ENCODE results near the gene TRMT112.
A peak's percentile ranks its signal among the peaks of the same experiment; 100 is the strongest.

The TRMT112 gene

DNA sequence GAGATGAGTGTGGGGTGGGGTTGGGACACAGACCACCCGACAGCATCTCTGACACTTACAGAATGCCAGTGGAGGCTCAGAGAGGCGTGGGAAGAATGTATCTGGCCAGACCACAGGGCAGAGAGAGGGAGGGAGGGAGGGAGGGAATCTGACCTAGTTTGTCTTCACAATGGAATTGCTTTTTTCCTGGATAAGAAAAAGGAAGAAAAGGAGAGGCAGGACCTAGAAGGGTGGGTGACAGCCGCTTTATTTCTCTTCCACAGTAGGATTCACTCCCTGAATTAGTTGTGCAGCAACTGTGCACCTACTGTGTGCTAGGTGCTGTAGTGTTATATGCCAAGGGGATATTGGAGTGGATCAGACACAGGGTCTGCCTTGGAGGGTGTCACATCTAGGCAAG, 22.6 kb downstream of the TRMT112 start:
- DNase-seq (ENCODE audit: low read depth in 2 of 3, low spot score in 1 of 3), result no peak

DNA sequence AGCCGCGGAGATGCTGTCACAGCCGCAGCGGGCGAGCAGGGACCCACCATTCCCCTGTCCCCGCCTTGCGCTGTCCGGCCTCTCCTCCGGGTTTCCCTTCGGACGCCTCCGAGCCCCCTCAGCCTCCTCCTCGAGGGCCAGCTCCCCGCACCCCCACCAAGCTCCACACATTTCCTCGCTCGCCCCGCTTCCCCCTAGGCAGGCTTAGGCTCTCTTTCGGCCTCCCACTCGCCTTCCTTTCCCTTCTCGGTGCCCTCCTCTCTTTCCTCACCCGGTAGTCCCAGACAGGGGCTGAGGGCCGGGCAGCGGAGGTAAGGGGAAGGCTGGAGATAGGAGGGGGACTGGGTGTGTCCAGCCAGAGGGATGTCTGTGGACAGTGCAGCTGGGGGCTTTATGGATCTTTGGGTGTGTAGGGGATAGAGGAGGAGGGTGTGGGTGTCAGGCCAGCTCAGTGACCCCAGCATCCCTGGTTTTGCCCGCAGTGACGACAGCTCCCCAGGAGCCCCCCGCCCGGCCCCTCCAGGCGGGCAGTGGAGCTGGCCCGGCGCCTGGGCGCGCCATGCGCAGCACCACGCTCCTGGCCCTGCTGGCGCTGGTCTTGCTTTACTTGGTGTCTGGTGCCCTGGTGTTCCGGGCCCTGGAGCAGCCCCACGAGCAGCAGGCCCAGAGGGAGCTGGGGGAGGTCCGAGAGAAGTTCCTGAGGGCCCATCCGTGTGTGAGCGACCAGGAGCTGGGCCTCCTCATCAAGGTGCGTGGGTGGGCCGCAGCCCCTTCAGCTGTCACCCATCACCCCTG, 24.7 kb downstream of the TRMT112 start:
- no peak for DNase-seq (ENCODE audit: low read depth in 2 of 3, low spot score in 1 of 3)

DNA sequence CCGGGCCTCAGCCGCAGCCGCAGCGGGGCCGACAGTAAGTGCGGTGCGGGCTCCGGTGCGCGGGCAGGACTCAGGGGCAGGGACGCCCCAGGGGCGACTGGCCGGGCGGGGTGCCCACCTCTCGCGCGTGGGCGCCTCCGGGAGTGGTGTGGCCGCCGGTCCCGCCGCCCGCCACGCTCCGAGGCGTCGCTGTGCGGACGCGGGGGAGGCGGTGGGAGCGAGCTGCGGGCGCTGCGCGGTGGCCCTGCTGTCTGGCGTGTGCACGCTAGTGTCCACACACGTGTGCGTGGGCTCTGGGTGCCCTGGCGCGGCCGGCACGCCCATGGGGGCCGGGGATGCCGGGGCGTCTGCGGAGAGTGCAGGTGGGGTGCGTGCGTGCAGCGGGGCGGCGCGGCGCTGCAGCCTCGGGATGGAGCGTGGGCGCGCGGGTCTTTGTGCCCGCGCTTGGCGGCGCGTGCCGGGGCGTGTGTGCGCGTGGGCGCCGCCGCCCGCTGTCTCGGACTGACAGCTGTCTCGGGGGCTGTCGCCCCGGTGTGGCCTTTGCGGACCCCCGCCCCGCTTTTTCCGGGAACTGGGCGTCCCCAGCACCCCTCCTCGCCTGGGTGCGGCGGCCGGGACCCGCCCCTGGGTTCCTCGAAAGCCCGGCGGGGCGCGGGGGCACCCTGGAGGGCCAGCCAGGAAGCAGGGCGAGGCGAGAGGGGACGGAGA, 25.5 kb downstream of the TRMT112 start:
- no peak for DNase-seq (ENCODE audit: low read depth in 2 of 3, low spot score in 1 of 3)

DNA sequence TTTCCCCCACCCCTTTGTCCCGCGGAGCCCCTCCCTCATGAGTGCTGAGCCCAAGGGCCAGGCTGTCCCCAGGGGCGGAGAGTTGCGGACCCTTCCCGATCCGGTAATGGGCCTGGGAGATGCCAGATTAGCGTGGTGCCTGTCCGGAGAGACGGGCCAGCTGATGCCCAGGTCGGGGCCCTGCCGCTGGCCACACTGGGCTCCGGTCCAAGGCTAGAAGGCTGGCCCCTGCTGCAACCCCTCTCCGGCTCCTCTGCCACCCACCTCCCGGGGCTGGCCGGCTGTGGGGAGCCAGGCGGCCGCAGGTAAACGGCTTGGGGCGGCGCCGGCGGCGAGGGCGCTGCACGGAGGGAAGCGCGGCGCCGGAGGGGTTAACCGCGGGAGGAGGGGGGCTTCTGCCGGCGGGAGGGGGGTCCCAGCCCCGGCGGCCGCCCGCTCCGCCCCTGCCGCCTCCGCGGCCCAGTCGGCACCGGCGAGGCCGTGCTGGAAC, 26.1 kb downstream of the TRMT112 start, which contains the start of gene KCNK4:
TSS of gene KCNK4 (plus strand) at position 41 of the 490 bp plus-strand sequence. CDS start 1,717 bp downstream, outside the sequence.
- no peak for DNase-seq (ENCODE audit: low read depth in 2 of 3, low spot score in 1 of 3)

DNA sequence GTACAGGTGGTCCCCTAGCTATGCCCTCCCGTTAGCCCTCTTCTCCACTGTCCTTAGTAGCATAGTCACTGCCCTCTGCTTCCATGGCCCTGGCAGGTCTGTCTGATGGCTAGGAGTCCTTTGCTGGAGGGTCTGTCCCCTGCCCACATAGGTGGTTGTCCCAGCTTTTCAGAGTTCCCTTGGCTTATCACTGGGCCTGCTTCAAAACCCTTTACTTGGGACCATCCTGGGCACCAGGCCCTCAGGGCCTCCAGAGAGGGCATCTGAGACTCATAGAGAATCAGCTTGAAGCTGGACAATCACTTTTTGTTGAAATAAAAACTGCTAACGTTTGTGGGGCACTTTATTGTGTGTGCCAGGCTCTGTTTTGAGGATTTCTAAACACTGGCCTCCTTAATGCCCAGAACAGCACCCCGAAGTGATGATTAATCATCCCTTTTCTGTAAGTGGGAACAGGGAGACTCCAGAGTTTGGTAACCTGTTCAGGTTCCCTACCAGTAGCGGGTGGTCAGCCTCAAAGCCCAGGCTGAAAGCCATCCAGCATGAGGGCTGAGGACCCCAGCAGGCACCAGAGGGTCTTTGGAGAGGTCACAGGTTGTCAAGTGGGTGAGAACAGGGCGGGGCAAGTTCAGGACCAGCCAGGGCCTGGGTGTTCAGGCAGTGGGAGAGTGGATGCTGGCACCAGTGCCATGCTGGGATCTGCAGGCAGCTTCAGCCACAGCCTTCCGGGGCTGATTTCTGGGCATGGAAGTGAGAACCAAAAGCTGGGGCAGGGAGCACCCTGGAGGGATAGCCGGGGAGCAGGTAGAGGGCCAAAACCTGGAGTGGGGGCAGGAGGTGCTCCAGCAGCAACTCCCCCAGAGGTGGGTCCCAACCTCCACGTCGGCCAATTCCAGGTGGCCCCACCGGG, 26.8 kb downstream of the TRMT112 start:
- no peak for DNase-seq (ENCODE audit: low read depth in 2 of 3, low spot score in 1 of 3)

DNA sequence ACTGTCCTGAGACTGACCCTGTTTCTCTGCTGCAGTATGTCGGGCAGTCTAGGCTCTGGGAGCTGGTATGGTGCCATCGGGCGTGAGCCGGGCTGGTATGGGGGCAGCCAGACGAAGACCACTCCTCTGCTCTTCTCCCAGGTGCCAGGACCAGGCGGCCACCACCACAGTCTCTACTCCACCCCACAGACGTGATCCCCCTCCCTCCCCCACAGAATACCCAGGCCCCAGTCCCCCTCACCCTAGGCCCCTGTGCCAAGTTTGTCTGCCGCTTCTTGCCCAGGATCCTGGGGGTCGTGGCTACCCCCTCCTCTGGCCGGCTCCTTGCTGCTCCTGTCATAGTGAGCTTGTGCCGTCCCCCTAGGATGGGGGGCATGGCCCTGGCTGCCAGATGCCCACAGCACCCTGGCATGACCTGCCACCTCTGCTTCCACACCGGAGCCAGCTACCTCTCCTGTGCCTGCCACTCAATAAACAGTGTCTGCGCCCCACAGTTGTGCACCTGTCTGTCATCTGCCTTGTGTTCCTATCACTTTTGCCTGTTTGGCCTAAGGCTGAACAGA, 28.3 kb downstream of the TRMT112 start:
- no peak for DNase-seq (ENCODE audit: low read depth in 2 of 3, low spot score in 1 of 3)

DNA sequence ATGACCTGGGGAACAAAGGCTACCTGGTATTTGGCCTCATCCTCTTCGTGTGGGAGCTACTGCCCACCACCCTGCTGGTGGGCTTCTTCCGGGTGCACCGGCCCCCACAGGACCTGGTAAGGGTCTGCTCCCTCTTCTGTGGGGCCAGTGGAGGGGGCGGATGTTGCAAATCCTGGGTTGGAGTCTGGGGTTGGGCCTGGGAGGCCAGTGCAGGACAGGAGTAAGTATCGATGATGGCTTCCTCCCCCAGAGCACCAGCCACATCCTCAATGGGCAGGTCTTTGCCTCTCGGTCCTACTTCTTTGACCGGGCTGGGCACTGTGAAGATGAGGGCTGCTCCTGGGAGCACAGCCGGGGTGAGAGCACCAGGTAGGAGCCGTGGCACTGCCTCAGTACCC, 29.0 kb downstream of the TRMT112 start:
- DNase-seq (ENCODE audit: low read depth in 2 of 3, low spot score in 1 of 3), result no peak

DNA sequence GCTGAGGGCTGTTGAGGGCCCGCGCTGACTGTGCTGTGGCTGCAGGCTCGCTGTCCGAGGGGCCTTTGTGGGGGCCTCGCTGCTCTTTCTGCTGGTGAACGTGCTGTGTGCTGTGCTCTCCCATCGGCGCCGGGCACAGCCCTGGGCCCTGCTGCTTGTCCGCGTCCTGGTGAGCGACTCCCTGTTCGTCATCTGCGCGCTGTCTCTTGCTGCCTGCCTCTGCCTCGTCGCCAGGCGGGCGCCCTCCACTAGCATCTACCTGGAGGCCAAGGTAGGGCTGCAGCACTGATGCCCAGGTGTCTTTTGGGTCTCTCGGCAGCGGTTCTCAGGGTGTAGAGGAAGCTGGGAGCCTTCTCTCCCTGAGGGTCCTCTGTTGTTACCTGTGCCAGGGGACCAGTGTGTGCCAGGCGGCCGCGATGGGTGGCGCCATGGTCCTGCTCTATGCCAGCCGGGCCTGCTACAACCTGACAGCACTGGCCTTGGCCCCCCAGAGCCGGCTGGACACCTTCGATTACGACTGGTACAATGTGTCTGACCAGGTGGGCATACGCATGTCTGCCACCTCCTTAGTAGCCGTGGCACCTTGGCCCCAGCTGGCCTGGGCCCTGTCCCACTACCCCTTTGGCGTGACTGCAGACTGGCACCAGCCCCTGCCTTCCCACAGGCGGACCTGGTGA, 29.5 kb downstream of the TRMT112 start:
- DNase-seq (ENCODE audit: low read depth in 2 of 3, low spot score in 1 of 3), result no peak

DNA sequence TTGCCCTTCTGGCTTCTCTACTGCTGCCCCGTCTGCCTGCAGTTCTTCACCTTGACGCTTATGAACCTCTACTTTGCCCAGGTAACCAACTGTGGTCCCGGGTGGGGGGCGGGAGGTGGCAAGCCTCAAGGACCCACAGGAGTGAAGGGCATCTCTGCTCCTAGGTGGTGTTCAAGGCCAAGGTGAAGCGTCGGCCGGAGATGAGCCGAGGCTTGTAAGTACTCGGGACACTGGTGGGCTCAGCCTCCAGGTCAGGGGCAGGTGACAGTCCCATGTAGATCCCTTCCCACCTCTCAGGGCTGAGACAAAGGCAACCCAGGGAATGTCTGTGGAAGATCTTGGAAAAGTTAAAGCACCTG, 30.6 kb downstream of the TRMT112 start:
- DNase-seq (ENCODE audit: low read depth in 2 of 3, low spot score in 1 of 3), result no peak

DNA sequence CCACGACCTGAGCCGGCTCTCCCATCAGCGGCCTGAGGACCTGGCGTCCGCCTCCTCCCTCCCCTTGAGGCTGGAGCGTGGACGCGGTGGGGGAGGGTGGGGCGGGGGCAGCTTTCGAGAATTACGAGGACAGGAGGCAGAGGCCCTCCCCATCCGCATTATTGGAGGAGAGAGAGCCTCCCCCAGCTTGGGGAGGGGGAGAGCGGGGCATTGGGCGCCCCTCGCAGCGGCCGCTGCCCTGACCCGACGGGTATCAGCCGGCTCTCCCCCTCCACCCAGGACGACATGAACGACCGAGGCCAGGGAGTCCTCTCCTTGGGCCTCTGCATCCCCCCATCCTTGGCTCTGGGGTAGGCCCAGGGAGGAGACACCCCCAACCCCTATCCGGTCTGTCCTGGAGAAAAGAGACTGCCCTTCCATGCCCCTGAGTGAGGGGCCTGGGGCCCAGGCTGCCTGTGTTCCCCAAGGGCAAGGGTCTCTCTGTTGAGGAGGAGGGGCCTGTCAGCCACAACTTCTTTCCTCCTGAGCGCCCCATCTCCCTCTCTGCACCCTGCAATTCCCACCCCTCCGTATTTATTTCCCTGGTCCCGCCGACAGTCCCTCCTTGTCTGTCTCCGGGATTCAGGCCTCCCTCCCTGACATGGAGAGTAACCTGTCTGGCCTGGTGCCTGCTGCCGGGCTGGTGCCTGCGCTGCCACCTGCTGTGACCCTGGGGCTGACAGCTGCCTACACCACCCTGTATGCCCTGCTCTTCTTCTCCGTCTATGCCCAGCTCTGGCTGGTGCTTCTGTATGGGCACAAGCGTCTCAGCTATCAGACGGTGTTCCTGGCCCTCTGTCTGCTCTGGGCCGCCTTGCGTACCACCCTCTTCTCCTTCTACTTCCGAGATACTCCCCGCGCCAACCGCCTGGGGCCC, 31.2 kb downstream of the TRMT112 start:
- no peak for DNase-seq (ENCODE audit: low read depth in 2 of 3, low spot score in 1 of 3)

DNA sequence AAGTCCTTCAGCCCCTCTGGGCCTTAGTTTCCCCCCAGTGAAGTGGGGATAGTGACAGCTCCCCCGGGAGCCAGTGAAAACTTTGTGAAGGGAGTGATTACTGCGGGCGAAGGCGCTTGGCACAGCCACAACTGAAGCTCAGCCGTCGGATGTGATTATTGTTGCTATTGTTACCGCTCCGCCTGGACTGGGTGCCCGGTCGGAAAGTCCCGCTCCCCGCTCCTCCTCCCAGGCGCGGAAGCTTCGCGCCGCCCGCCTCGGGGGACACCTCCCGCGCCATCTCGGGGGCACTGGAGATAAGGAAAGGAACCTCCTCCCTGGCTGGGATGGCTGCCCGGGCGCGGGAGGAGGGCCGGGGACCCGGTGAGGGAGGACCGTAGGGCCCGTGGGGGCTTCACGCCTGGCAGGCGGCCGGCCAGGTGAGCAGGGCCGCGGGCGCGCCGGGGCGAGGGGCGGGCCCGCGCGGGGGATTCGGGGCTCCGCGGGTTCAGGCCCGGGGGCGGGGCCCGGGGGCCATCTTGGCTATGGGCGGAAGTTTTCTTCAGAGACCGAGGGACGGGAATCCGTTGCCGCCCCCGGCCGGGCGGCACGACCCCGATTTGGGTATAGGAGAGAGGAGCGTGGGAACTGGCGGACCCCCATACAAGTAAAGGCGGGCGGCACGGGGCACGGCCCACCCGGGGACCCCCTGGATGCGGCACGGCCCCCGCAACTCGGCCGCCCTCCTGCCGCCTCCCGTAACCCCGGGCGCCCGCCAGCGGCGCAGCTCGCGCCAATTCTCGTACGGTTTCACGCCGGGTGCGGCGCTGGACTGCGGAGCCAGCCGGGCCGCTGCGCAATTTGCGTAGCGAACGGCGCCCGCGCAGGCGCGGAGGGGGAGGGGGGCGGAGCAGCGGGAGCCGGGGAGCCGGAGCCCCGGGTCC, 32.1 kb downstream of the TRMT112 start, which contains the start of gene GPR137:
TSS of gene GPR137 (plus strand) at position 887 of the 923 bp plus-strand sequence. CDS start 677 bp downstream, outside the sequence.
- peak; percentile 73 to 95 (median 87) for DNase-seq (ENCODE audit: low read depth in 2 of 3, low spot score in 1 of 3)

DNA sequence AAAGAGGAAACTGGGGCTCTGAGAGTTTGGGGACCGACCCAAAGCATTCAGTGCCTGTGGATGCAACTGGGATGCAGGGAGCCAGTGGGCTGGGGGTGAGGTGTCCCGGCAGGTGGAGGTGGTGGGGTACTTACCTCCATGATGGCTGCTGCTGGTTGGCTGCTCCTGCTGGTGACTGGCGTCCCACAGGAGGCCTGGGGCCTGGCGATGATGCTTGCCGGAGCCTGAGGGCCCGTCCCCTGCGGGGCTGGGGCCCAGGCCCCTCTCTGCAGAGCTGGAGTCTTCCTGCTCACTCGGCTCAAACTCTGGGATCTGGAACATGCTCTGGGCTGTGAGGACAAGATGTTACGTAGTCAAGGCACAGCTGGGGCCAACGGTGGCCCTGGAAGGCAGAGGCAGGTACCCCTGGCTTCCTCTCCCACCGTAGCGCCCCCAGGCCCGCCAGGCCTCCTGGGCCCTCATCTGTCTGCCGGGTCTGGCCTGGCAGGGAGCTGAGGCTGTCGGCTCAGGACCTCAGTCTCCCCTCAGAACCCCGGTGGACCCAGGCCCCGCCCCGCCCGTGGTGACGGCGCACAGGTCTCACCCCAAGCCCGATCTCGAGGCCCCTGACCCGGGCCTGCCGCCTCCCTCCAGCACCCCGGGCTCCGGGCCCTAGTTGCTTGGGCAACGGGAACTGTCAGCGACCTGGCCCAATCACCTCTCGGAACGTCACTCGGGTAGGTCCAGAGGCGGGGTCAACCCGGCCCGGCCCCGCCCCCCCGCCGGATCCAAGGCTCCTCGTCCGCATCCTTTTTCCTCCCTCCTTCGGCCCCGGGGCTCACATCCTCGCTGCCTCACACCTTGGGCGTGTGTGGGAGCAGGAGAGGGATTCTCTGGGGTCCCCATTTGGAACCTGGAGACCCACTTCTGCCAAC, 33.1 kb downstream of the TRMT112 start, which contains the start of gene BAD:
TSS of gene BAD (minus strand) at position 618 of the 914 bp plus-strand sequence. CDS start at position 321, 297 bp downstream.
- peak; percentile 89 to 92 (median 91) for DNase-seq (ENCODE audit: low read depth in 2 of 3, low spot score in 1 of 3)

DNA sequence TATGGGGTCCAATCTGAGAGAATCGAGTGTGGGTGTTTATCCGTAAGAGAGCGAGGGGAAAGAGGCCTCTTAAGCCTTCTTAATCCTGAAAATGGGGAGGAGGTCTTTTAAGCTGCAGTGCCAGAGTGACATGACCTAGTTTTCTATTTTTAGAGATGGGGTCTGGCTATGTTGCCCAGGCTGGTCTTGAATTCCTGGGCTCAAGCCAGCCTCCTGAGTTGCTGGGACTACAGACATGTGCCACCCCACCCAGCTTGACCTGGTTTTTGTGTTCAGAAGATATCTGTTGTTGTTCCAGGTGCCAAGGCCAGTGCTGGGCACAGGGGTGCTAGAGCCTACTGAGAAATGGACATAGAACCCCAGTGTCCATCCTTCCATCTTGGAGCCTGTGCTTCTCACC, 34.3 kb downstream of the TRMT112 start:
- no peak for DNase-seq (ENCODE audit: low read depth in 2 of 3, low spot score in 1 of 3)

DNA sequence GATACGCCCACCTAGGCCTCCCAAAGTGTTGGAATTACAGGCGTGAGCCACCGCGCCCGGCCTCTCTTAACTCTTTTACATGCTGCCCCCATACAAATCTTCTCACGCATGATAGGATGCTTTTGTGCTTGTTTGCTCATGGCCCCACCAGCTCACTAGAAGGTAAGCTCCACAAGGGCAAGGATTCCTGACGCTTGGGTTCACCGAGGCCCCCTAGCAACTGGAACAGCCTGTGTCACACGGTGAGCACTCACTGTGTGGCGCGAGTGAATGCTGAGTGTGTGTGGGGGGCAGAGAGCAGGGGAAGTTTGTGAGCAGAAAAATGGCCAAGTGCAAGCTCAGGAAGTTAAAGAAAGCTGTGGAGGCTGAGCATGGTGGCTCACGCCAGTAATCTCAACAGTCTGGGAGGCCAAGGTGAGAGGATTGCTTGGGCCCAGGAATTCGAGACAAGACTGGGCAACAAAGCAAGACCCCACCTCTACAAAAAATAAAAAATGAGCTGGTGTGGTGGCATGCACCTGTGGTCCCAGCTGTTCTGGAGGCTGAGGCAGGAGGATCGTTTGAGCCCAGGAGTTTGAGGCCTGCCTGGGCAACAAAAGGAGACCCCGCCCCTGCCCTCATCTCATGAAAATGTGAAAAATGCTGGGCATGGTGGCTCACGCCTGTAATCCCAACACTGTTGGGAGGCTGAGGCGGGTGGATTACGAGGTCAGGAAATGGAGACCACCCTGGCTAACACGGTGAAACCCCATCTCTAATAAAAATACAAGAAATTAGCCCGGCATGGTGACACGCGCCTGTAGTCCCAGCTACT, 35.2 kb downstream of the TRMT112 start:
- DNase-seq (ENCODE audit: low read depth in 2 of 3, low spot score in 1 of 3), result no peak

DNA sequence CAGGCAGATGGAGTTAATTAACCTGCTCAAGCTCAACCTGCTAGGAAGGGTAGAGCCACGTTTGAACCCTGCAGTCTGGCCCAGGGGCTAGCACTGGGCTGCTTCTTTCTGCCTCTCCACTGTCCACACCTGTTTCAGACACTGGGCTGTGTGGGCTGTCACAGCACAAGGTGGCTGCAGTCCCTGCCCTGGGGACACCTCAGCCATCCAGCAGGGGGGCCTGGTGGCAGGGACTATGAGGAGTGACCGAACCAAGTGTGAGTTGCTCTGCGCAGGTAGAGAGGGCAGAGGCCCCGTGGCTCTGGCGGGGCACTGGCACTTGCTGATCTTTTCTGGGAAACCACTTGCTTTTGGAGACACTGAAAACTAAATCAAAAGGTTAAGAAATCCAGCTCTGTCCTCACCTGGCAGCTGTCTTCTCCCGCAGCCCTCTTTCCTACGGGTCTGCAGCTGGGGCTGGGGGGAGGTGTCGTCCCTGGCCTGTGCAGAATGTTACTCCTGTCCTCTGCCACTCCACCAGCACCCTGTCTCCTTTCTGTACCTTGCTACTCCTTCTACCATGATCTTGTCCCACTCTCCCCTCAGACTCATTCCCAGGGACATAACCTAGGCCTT, 38.7 kb downstream of the TRMT112 start:
- no peak for DNase-seq (ENCODE audit: low read depth in 2 of 3, low spot score in 1 of 3)

Measured in stimulated activated CD4-positive, alpha-beta T cell treated with anti-CD3 and anti-CD28 coated beads, Interleukin-12 subunit alpha, Interleukin-12 subunit beta, amount 100 ng/mL, for 48 hours (primary cell).